ENCODE results near the gene ZNF679.

DNA sequence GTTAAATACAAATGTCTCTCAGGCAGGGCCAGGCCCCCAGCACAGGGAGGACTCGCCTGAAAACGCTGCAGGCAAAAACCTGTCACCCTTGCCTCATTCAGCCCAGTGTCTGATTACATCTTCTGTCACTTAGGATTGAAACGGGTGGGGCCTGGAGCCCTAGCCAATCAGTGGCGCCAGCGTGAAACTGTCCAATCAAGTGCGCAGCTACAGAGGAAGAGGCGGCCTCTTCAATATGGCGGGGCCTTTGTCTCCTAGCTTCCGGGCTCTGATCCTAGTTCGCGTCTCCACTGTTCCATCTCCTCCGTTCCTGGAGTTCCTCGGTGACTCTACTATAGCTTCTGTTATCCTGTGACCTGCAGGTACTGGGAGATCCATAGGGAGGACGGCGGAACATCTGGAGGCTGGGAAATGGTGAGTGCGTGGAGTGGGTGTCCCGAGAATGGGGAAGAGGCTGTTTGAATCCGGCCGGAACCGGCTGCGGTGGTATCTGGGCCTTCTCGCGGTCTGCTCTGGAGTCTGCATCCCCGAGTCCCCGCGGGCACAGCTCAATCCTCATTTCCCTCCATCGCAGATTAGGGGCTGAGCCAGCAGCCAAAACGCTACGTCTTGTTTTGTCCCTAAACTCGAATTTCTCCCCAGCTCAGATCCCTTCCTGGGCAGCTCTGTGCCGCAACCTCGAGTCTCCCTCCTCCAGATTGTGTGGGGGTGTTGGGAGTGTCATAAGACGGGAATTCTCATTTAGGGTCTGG is 85.6 kb downstream of the ZNF679 start, which contains the start of gene ZNF736:
- TF ChIP-seq, protein P1, sequence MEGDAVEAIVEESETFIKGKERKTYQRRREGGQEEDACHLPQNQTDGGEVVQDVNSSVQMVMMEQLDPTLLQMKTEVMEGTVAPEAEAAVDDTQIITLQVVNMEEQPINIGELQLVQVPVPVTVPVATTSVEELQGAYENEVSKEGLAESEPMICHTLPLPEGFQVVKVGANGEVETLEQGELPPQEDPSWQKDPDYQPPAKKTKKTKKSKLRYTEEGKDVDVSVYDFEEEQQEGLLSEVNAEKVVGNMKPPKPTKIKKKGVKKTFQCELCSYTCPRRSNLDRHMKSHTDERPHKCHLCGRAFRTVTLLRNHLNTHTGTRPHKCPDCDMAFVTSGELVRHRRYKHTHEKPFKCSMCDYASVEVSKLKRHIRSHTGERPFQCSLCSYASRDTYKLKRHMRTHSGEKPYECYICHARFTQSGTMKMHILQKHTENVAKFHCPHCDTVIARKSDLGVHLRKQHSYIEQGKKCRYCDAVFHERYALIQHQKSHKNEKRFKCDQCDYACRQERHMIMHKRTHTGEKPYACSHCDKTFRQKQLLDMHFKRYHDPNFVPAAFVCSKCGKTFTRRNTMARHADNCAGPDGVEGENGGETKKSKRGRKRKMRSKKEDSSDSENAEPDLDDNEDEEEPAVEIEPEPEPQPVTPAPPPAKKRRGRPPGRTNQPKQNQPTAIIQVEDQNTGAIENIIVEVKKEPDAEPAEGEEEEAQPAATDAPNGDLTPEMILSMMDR (IDR thresholded peaks at IDR 0.05), result no peak
- TF ChIP-seq EZH2 (IDR thresholded peaks at IDR 0.05) (no peak), EZH2phosphoT487 (IDR thresholded peaks at IDR 0.05) (no peak)

Measured in neural progenitor cell (in vitro differentiated cells).